ENCODE data around the gene SLC30A2. TPM values are rescaled to one million over a fixed set of nuclear protein-coding genes. Genes with fewer than 3 reads are reported as not detected.

SLC30A2 gene
- total RNA-seq, 1 donor from 2014 or later = 0.17 TPM

- TF ChIP-seq CTCF (IDR thresholded peaks at IDR 0.05; ENCODE audit: unreplicated experiment) = no peak
- no peaks in the 10 kb centered on the region for H3K36me3 Mint-ChIP-seq (ENCODE audit: insufficient read depth)
- no peaks in the 10 kb centered on the region for H3K9me3 Mint-ChIP-seq (ENCODE audit: low read depth)
- H3K27me3 Mint-ChIP-seq = peaks cover 52% of the 10 kb centered on the region
- DNase-seq (ENCODE audit: low spot score, unreplicated experiment) = no peak
- no peak overlapping the region for H3K27ac Mint-ChIP-seq
- H3K4me3 Mint-ChIP-seq (ENCODE audit: low read depth) = no peak overlapping the region
- peaks cover 2% of the 10 kb centered on the region for H3K4me1 Mint-ChIP-seq (ENCODE audit: low read depth)
Observed at GRCh38 chr1:26055041-26055440, 9.1 kb upstream of the SLC30A2 start.

GRCh38 chr1:26053718-26054560 lies 8.0 kb upstream of the SLC30A2 start:
- Mint-ChIP-seq H3K27ac (no peak overlapping the region), H3K9me3 (ENCODE audit: low read depth) (no peaks in the 10 kb centered on the region), H3K4me3 (ENCODE audit: low read depth) (no peak overlapping the region), H3K27me3 (peaks cover 55% of the 10 kb centered on the region), H3K36me3 (ENCODE audit: insufficient read depth) (no peaks in the 10 kb centered on the region), H3K4me1 (ENCODE audit: low read depth) (peaks cover 2% of the 10 kb centered on the region)
- no peak for TF ChIP-seq CTCF (IDR thresholded peaks at IDR 0.05; ENCODE audit: unreplicated experiment)
- no peak for DNase-seq (ENCODE audit: low spot score, unreplicated experiment)

GRCh38 chr1:26050248-26050640 lies 4.3 kb upstream of the SLC30A2 start:
- Mint-ChIP-seq H3K4me1 (ENCODE audit: low read depth) (peaks cover 2% of the 10 kb centered on the region), H3K9me3 (ENCODE audit: low read depth) (no peaks in the 10 kb centered on the region), H3K27ac (no peak overlapping the region), H3K36me3 (ENCODE audit: insufficient read depth) (no peaks in the 10 kb centered on the region), H3K27me3 (peaks cover 66% of the 10 kb centered on the region), H3K4me3 (ENCODE audit: low read depth) (no peak overlapping the region)
- DNase-seq (ENCODE audit: low spot score, unreplicated experiment) = no peak
- no peak for TF ChIP-seq CTCF (IDR thresholded peaks at IDR 0.05; ENCODE audit: unreplicated experiment)

GRCh38 chr1:26049531-26050247 lies 3.8 kb upstream of the SLC30A2 start:
- Mint-ChIP-seq H3K4me3 (ENCODE audit: low read depth) (no peak overlapping the region), H3K27me3 (peaks cover 72% of the 10 kb centered on the region), H3K4me1 (ENCODE audit: low read depth) (peaks cover 4% of the 10 kb centered on the region), H3K9me3 (ENCODE audit: low read depth) (no peaks in the 10 kb centered on the region), H3K27ac (no peak overlapping the region), H3K36me3 (ENCODE audit: insufficient read depth) (no peaks in the 10 kb centered on the region)
- no peak for TF ChIP-seq CTCF (IDR thresholded peaks at IDR 0.05; ENCODE audit: unreplicated experiment)
- DNase-seq (ENCODE audit: low spot score, unreplicated experiment) = no peak

- H3K27me3 Mint-ChIP-seq = peaks cover 81% of the 10 kb centered on the region
Observed at GRCh38 chr1:26047278-26047874, 1.5 kb upstream of the SLC30A2 start.

More at GRCh38 chr1:26047278-26047874, 1.5 kb upstream of the SLC30A2 start:
- Mint-ChIP-seq H3K4me3 (ENCODE audit: low read depth) (no peak overlapping the region), H3K4me1 (ENCODE audit: low read depth) (peaks cover 4% of the 10 kb centered on the region), H3K36me3 (ENCODE audit: insufficient read depth) (no peaks in the 10 kb centered on the region), H3K27ac (no peak overlapping the region), H3K9me3 (ENCODE audit: low read depth) (no peaks in the 10 kb centered on the region)
- no peak for DNase-seq (ENCODE audit: low spot score, unreplicated experiment)
- TF ChIP-seq CTCF (IDR thresholded peaks at IDR 0.05; ENCODE audit: unreplicated experiment) = no peak
